Fibroblast of lung (primary cell): ENCODE data around the gene DSCAML1. TPM values are rescaled to one million over a fixed set of nuclear protein-coding genes. Genes with fewer than 3 reads are reported as not detected.

Experiments
- DNase-seq, 2 donors: peaks; one replicate each; pipeline versions ENCODE4 v3.0.0 to v3.0.0-alpha.2; 2010; ENCODE audit warnings: low read depth in 2 of 2
- H2AFZ ChIP-seq: 2 replicates; pipeline ENCODE4 v1.5.1; 2012; ENCODE audit warnings: low read length, control low read depth, inconsistent platforms
- H3K27ac ChIP-seq: 2 replicates; pipeline ENCODE4 v1.5.1; 2011; ENCODE audit warnings: low read length, control low read depth; ENCODE audit not compliant: insufficient read depth
- H3K27me3 ChIP-seq: 2 replicates; pipeline ENCODE4 v1.5.1; 2011; ENCODE audit warnings: mild to moderate bottlenecking, low read length; ENCODE audit not compliant: control insufficient read depth, insufficient read depth
- H3K36me3 ChIP-seq: 2 replicates; pipeline ENCODE4 v1.5.1; 2011; ENCODE audit warnings: low read length; ENCODE audit not compliant: control insufficient read depth, insufficient read depth
- H3K4me1 ChIP-seq: 2 replicates; pipeline ENCODE4 v1.5.1; 2011; ENCODE audit warnings: low read length; ENCODE audit not compliant: control insufficient read depth, insufficient read depth; ENCODE audit errors: extremely low read depth
- H3K4me2 ChIP-seq: 2 replicates; pipeline ENCODE4 v1.5.1; 2011; ENCODE audit warnings: low read length, control low read depth; ENCODE audit not compliant: insufficient read depth; ENCODE audit errors: extremely low read depth
- H3K4me3 ChIP-seq, 4 experiments: fragments of 200-600 bp in 1 of 4; sonication (generic) in 1 of 4; replicated peaks in 1 of 4; 2 replicates each; pipeline ENCODE4 v1.5.1; 2011 to 2016; ENCODE audit warnings: low read length in 4 of 4, low read depth in 3 of 4, mild to moderate bottlenecking in 3 of 4, control low read depth in 2 of 4, inconsistent platforms in 1 of 4, mixed read lengths in 1 of 4; ENCODE audit not compliant: insufficient read depth in 1 of 4; ENCODE audit errors: control extremely low read depth in 1 of 4
- H3K79me2 ChIP-seq: 2 replicates; pipeline ENCODE4 v1.5.1; 2012; ENCODE audit warnings: mild to moderate bottlenecking, low read length, inconsistent platforms; ENCODE audit not compliant: control insufficient read depth, insufficient read depth
- H3K9ac ChIP-seq: 2 replicates; pipeline ENCODE4 v1.5.1; 2011; ENCODE audit warnings: mild to moderate bottlenecking, low read length, control low read depth; ENCODE audit not compliant: insufficient read depth
- H3K9me3 ChIP-seq: 2 replicates; pipeline ENCODE4 v1.5.1; 2012; ENCODE audit warnings: low read depth, low read length; ENCODE audit not compliant: control insufficient read depth, insufficient read depth
- H4K20me1 ChIP-seq: 2 replicates; pipeline ENCODE4 v1.5.1; 2011; ENCODE audit warnings: low read length; ENCODE audit not compliant: control insufficient read depth, insufficient read depth; ENCODE audit errors: extremely low read depth
- EZH2 ChIP-seq: IDR thresholded peaks from 2 replicates; pipeline ENCODE4 v1.5.1; 2012; ENCODE audit warnings: low read length, control low read depth, mild to moderate bottlenecking; ENCODE audit errors: missing control alignments
- polyA plus RNA-seq, 2 donors: library from polyadenylated mRNA; depleted of rRNA in 1 of 2; stranded (reverse) in 1 of 2; unstranded in 1 of 2; fragments of >200 nt; gene quantifications; 2 replicates each; pipeline ENCODE4 v1.2.1, GENCODE V29; 2011 to 2012; ENCODE audit warnings: missing spikeins in 1 of 2
- total RNA-seq: library from RNA; depleted of rRNA; stranded (reverse); fragments of >200 nt; gene quantifications from 2 replicates; pipeline ENCODE4 v1.2.1, GENCODE V29; 2014
- TF ChIP-seq, protein P1 (sequence below), 2 donors: IDR thresholded peaks in 1 of 2; conservative IDR thresholded peaks in 1 of 2; 1 replicate in 1 of 2; 2 replicates in 1 of 2; pipeline ENCODE4 v1.5.1; 2011 to 2012; ENCODE audit warnings: low read length in 2 of 2, control low read depth in 1 of 2, inconsistent platforms in 1 of 2, low read depth in 1 of 2, mild to moderate bottlenecking in 1 of 2

DSCAML1 gene
- total and polyA plus RNA-seq, 2 donors (not counting 1 experiment from before 2014, with no cell fraction given) = not detected

DNA sequence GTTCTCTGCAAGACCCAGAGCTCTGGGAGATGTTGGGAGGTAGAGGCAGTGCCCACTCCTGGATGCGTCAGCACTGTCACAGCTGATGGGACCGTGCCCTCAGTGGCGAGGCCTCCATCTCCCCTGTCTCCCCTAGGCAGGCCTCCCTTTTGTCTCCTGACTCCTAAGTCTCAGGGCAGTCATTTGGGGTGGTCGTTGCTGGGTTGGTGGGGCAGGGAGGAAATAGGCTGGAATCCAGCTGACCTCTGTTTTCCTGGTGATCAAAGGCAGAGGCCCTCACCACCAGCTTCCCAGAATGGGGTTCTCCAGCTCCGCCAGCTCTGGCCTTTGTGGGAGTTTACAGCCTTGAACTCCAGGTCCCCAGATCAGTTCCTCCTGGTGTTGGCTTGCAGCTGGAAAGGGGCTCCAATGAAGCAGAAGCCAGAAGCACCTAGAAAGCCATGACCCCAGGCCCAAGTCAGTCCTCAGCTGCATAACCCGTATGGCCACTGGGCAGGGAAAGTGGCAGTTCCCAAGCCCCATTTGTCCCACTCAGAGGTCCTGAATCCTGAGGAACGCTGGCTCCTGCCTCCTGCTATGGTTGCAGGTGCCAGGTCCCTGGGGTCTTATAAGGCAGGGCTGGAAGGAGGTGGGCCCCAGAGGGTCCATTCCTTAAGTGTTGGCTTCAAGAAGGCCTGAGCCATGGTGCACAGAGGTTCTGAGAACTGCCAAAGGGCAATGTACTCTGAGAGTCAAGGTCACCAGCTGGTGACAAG lies 34.8 kb upstream of the DSCAML1 start:
- H3K4me2 ChIP-seq = no peak overlapping the region
- TF ChIP-seq, protein P1, sequence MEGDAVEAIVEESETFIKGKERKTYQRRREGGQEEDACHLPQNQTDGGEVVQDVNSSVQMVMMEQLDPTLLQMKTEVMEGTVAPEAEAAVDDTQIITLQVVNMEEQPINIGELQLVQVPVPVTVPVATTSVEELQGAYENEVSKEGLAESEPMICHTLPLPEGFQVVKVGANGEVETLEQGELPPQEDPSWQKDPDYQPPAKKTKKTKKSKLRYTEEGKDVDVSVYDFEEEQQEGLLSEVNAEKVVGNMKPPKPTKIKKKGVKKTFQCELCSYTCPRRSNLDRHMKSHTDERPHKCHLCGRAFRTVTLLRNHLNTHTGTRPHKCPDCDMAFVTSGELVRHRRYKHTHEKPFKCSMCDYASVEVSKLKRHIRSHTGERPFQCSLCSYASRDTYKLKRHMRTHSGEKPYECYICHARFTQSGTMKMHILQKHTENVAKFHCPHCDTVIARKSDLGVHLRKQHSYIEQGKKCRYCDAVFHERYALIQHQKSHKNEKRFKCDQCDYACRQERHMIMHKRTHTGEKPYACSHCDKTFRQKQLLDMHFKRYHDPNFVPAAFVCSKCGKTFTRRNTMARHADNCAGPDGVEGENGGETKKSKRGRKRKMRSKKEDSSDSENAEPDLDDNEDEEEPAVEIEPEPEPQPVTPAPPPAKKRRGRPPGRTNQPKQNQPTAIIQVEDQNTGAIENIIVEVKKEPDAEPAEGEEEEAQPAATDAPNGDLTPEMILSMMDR (conservative IDR thresholded peaks at IDR 0.05 in 1 of 2, IDR thresholded peaks at IDR 0.05 in 1 of 2; ENCODE audit: low read depth in 1 of 2, low read length in 2 of 2) = no peak
- TF ChIP-seq EZH2 = no peak

DNA sequence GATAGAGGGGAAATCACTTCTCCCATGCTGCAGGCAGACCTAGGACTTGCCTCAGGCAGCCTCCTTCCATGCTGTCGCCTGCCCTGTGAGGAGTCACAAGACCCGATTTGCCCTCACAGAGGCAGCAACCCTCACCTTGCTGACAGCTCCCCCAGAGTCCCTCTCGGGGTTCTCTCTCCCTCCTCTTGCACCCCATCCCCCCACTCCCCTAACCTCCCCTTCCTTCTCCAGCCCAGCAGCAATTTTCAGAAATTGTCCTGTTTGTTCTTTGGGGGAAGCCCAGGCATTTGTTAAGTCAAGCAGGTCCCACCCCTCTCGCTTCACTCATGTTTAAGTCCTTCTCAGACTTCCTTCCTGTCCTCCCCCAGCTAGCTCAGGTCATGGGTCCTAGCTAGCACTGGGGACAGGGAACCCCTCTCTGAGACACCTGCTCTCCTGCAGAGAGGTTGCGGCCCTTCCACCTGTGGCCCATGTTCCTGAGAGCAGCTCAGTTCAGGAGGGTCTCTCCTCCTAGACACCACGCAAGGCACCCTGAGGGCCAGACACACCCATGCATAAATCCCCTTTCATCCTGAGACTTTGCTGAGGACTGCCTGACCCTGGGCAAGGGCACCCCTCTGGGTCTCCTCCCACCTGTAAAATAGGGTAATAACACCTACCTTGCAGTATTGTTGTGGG lies 33.8 kb upstream of the DSCAML1 start:
- DNase-seq = no peak
- Histone ChIP-seq H3K27ac (no peak overlapping the region), H3K9ac (no peak overlapping the region), H4K20me1 (no peaks in the 10 kb centered on the region), H3K79me2 (no peaks in the 10 kb centered on the region), H2AFZ (no peak overlapping the region), H3K36me3 (no peaks in the 10 kb centered on the region), H3K4me1 (peaks cover 6% of the 10 kb centered on the region), H3K9me3 (no peaks in the 10 kb centered on the region), H3K27me3 (peaks cover 3% of the 10 kb centered on the region), H3K4me3 (no peak overlapping the region), H3K4me2 (no peak overlapping the region)
- no peak for TF ChIP-seq EZH2
- TF ChIP-seq, protein P1 (conservative IDR thresholded peaks at IDR 0.05 in 1 of 2, IDR thresholded peaks at IDR 0.05 in 1 of 2; ENCODE audit: low read depth in 1 of 2, low read length in 2 of 2) = no peak

More for the DNA sequence above, 34.8 kb upstream of the DSCAML1 start:
- Histone ChIP-seq H3K27me3 (peaks cover 3% of the 10 kb centered on the region), H3K27ac (no peak overlapping the region), H3K36me3 (no peaks in the 10 kb centered on the region), H3K9ac (no peak overlapping the region), H4K20me1 (no peaks in the 10 kb centered on the region), H3K9me3 (no peaks in the 10 kb centered on the region), H3K4me3 (no peak overlapping the region), H3K79me2 (no peaks in the 10 kb centered on the region), H2AFZ (no peak overlapping the region), H3K4me1 (peaks cover 6% of the 10 kb centered on the region)
- no peak for DNase-seq

DNA sequence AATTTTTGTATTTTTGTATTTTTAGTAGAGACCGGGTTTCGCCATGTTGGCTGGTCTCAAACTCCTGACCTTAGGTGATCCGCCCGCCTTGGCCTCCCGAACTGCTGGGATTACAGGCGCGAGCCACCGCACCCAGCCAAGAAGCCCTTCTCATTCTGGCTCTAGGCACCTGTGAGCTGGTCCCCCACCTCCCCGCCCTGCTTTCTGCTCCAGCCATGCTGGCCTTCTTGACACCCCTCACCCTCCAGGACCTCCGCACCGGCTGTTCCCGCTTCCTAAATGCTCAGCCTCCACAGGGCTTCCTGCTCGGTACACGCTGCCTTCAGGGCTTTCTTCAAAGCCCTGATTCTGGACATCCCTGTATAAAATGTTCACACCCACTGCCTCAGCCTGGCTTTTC lies 33.1 kb upstream of the DSCAML1 start:
- peaks cover 3% of the 10 kb centered on the region for H3K27me3 ChIP-seq

More for the DNA sequence above, 33.1 kb upstream of the DSCAML1 start:
- Histone ChIP-seq H3K4me1 (peaks cover 6% of the 10 kb centered on the region), H3K4me3 (no peak overlapping the region), H3K9me3 (no peaks in the 10 kb centered on the region), H2AFZ (no peak overlapping the region), H3K9ac (no peak overlapping the region), H3K27ac (no peak overlapping the region), H3K36me3 (no peaks in the 10 kb centered on the region), H4K20me1 (no peaks in the 10 kb centered on the region), H3K79me2 (no peaks in the 10 kb centered on the region), H3K4me2 (no peak overlapping the region)
- no peak for DNase-seq
- TF ChIP-seq, protein P1 (conservative IDR thresholded peaks at IDR 0.05 in 1 of 2, IDR thresholded peaks at IDR 0.05 in 1 of 2; ENCODE audit: low read depth in 1 of 2, low read length in 2 of 2) = no peak
- no peak for TF ChIP-seq EZH2
